SU-DHL-6 (cell line): ENCODE data around the gene GRM8.

Experiments used
- H2AFZ ChIP-seq: fragments of 200-600 bp; sonication (generic); 2 replicates; pipeline ENCODE4 v1.6.1; 2014; ENCODE audit warnings: low read depth, mild to moderate bottlenecking, moderate library complexity, mixed read lengths, antibody characterized with exemption, low read length; ENCODE audit not compliant: severe bottlenecking
- H3F3A ChIP-seq: fragments of 200-600 bp; shearing (Covaris generic); 2 replicates; pipeline ENCODE4 v1.6.0; 2016; ENCODE audit warnings: antibody characterized with exemption, mild to moderate bottlenecking; ENCODE audit not compliant: insufficient read depth
- H3K27ac ChIP-seq: fragments of 200-600 bp; sonication (generic); 2 replicates; pipeline ENCODE4 v1.5.1; 2016; ENCODE audit warnings: low read depth, mild to moderate bottlenecking, low read length, moderate library complexity, mixed read lengths
- H3K27me3 ChIP-seq: fragments of 200-600 bp; sonication (generic), shearing (Covaris generic); 2 replicates; pipeline ENCODE4 v1.6.0; 2014; ENCODE audit warnings: mild to moderate bottlenecking, low read length
- H3K36me3 ChIP-seq: fragments of 200-600 bp; sonication (generic); 2 replicates; pipeline ENCODE4 v1.6.1; 2014; ENCODE audit warnings: mild to moderate bottlenecking, low read length, mixed read lengths
- H3K4me2 ChIP-seq: fragments of 300-600, 200-600 bp; shearing (Covaris generic), sonication (generic); 2 replicates; pipeline ENCODE4 v1.6.0; 2014; ENCODE audit warnings: low read length, low read depth, mild to moderate bottlenecking; ENCODE audit not compliant: poor library complexity, severe bottlenecking
- H3K4me3 ChIP-seq: fragments of 200-600 bp; sonication (generic); 2 replicates; pipeline ENCODE4 v1.5.1; 2014; ENCODE audit warnings: antibody characterized with exemption, low read length, mild to moderate bottlenecking, mixed read lengths; ENCODE audit not compliant: insufficient read depth, poor library complexity, severe bottlenecking
- H3K79me2 ChIP-seq: fragments of 200-600 bp; sonication (generic); 2 replicates; pipeline ENCODE4 v1.6.1; 2014; ENCODE audit warnings: mild to moderate bottlenecking, low read length, moderate library complexity; ENCODE audit not compliant: insufficient read depth
- H3K9ac ChIP-seq: fragments of 200-600 bp; sonication (generic); 2 replicates; pipeline ENCODE4 v1.7.0; 2014; ENCODE audit warnings: mild to moderate bottlenecking, low read length
- H3K9me2 ChIP-seq: fragments of 200-600 bp; sonication (generic); replicated peaks from 2 replicates; pipeline ENCODE4 v1.6.1; 2014; ENCODE audit warnings: low read length; ENCODE audit not compliant: insufficient read depth
- H3K9me3 ChIP-seq: fragments of 200-600 bp; sonication (generic); 2 replicates; pipeline ENCODE4 v1.6.1; 2014; ENCODE audit warnings: low read length, mixed read lengths; ENCODE audit not compliant: insufficient read depth
- H4K20me1 ChIP-seq: fragments of 200-600 bp; sonication (generic); 2 replicates; pipeline ENCODE4 v1.6.1; 2014; ENCODE audit warnings: low read depth, mild to moderate bottlenecking, antibody characterized with exemption, low read length, moderate library complexity, mixed read lengths
- CTCF ChIP-seq: fragments of 200-600 bp; sonication (generic); IDR thresholded peaks from one replicate; pipeline ENCODE4 v1.5.1; 2017; ENCODE audit warnings: antibody characterized with exemption, mild to moderate bottlenecking, low read length, moderate library complexity; ENCODE audit not compliant: insufficient read depth, poor library complexity, severe bottlenecking
- EZH2phosphoT487 ChIP-seq: fragments of 200-600 bp; sonication (generic), shearing (Covaris generic); conservative IDR thresholded peaks from 2 replicates; pipeline ENCODE4 v1.6.1; 2018; ENCODE audit warnings: mild to moderate bottlenecking, antibody characterized with exemption, low read length, moderate library complexity, mixed read lengths

GRM8 gene

GRCh38 chr7:127252778-127253280, at the start of gene GRM8:
Gene GRM8, minus strand, starts transcription at chr7:127252941.
- Histone ChIP-seq H3K9me2 (no peaks in the 10 kb centered on the region), H3K27me3 (no peaks in the 10 kb centered on the region), H3F3A (no peaks in the 10 kb centered on the region), H3K9me3 (no peaks in the 10 kb centered on the region), H4K20me1 (no peaks in the 10 kb centered on the region), H3K36me3 (no peaks in the 10 kb centered on the region), H3K27ac (no peak within 1 kb of the TSS), H3K79me2 (no peaks in the 10 kb centered on the region), H3K9ac (peak within 1 kb of the TSS; percentile 54), H3K4me3 (peak within 1 kb of the TSS; percentile 65), H3K4me2 (peak within 1 kb of the TSS; percentile 79), H2AFZ (peak within 1 kb of the TSS; percentile 98)
- no peak for TF ChIP-seq CTCF
- TF ChIP-seq EZH2phosphoT487: no peak

GRCh38 chr7:127290801-127291361, 38.1 kb upstream of the GRM8 start:
- Histone ChIP-seq H3K27ac (no peak overlapping the region), H3K79me2 (no peaks in the 10 kb centered on the region), H3F3A (no peaks in the 10 kb centered on the region), H3K36me3 (no peaks in the 10 kb centered on the region), H3K9me2 (no peaks in the 10 kb centered on the region), H3K9ac (no peak overlapping the region), H3K27me3 (no peaks in the 10 kb centered on the region), H3K4me3 (no peak overlapping the region), H4K20me1 (no peaks in the 10 kb centered on the region), H3K4me2 (no peak overlapping the region), H3K9me3 (no peaks in the 10 kb centered on the region), H2AFZ (no peak overlapping the region)
- TF ChIP-seq CTCF (no peak), EZH2phosphoT487 (no peak)

GRCh38 chr7:127290116-127290655, 37.4 kb upstream of the GRM8 start:
- H3K4me3 ChIP-seq: no peak overlapping the region

More at GRCh38 chr7:127290116-127290655, 37.4 kb upstream of the GRM8 start:
- H2AFZ ChIP-seq: no peak overlapping the region
- H3K27ac ChIP-seq: no peak overlapping the region
- no peaks in the 10 kb centered on the region for H3K36me3 ChIP-seq
- no peak for TF ChIP-seq CTCF
- TF ChIP-seq EZH2phosphoT487: no peak
- H3K9me2 ChIP-seq: no peaks in the 10 kb centered on the region
- no peaks in the 10 kb centered on the region for H4K20me1 ChIP-seq
- no peaks in the 10 kb centered on the region for H3K79me2 ChIP-seq
- no peaks in the 10 kb centered on the region for H3K27me3 ChIP-seq
- no peak overlapping the region for H3K9ac ChIP-seq
- no peaks in the 10 kb centered on the region for H3K9me3 ChIP-seq
- H3F3A ChIP-seq: no peaks in the 10 kb centered on the region
- no peak overlapping the region for H3K4me2 ChIP-seq
